Transverse colon (tissue), 4 donors: ENCODE results near the gene USP6. TPM values are rescaled to one million over a fixed set of nuclear protein-coding genes. Genes with fewer than 3 reads are reported as not detected.
"Not testable (repeated sequence)": the region's sequence is repeated elsewhere in the genome, so short reads cannot be mapped to it uniquely, and the experiment has no call there.

Experiments
- DNase-seq: peaks from one replicate; pipeline ENCODE4 v3.0.0-alpha.2; 2019
- H3K27ac ChIP-seq, 4 donors: fragments of 200-600 bp; sonication (generic); 2 replicates each; pipeline ENCODE4 v1.5.1; 2016 to 2018; ENCODE audit warnings: inconsistent platforms in 4 of 4
- H3K27me3 ChIP-seq: fragments of 200-600 bp; sonication (generic); 2 replicates; pipeline ENCODE4 v1.5.1; 2017; ENCODE audit warnings: inconsistent platforms
- H3K36me3 ChIP-seq, 4 donors: fragments of 200-600 bp; sonication (generic); 2 replicates each; pipeline ENCODE4 v1.5.1; 2017 to 2019; ENCODE audit warnings: inconsistent platforms in 4 of 4
- H3K4me1 ChIP-seq, 4 donors: fragments of 200-600 bp; sonication (generic); 2 replicates each; pipeline ENCODE4 v1.5.1; 2017 to 2020; ENCODE audit warnings: inconsistent platforms in 4 of 4
- H3K4me3 ChIP-seq, 4 donors: fragments of 200-600 bp; sonication (generic); 1 replicate in 1 of 4; 2 replicates in 3 of 4; pipeline versions ENCODE4 v1.5.1 to v1.6.1; 2017 to 2019; ENCODE audit warnings: inconsistent platforms in 4 of 4
- H3K9me3 ChIP-seq, 2 donors: fragments of 200-600 bp; sonication (generic); 2 replicates each; pipeline ENCODE4 v1.5.1; 2017 to 2019; ENCODE audit warnings: inconsistent platforms in 2 of 2
- CTCF ChIP-seq, 5 experiments: fragments of 200-600 bp in 3 of 5; fragments of 450-650 bp in 2 of 5; sonication (generic) in 3 of 5; IDR thresholded peaks; 1 replicate in 2 of 5; 2 replicates in 3 of 5; pipeline ENCODE4 v1.5.1; 2016 to 2017; ENCODE audit warnings: antibody characterized with exemption in 5 of 5, inconsistent platforms in 3 of 5, mild to moderate bottlenecking in 2 of 5, moderate library complexity in 1 of 5
- EP300 ChIP-seq: sonication (generic); formaldehyde crosslinking; IDR thresholded peaks from one replicate; pipeline ENCODE4 v1.6.1; 2017; ENCODE audit warnings: antibody characterized with exemption, low read depth
- POLR2A ChIP-seq: fragments of 450-650 bp; IDR thresholded peaks from one replicate; pipeline ENCODE4 v1.6.1; 2016; ENCODE audit warnings: antibody characterized with exemption, mild to moderate bottlenecking, moderate library complexity
- POLR2AphosphoS5 ChIP-seq, 3 donors: sonication (generic); formaldehyde crosslinking; IDR thresholded peaks; one replicate each; pipeline ENCODE4 v1.6.1; 2016; ENCODE audit warnings: antibody characterized with exemption in 3 of 3
- WGBS, 2 donors: methylation state at CpG; one replicate each; pipeline ENCODE4 v1.1.5; 2018; ENCODE audit warnings: low coverage in 1 of 2; 5-methylcytosine and 5-hydroxymethylcytosine counted together
- in situ Hi-C, 4 donors: fragments of 200-750 bp; cut with MboI; loops; one replicate each; pipeline versions ENCODE4 v1.15.0 to v1.15.1; 2017; ENCODE audit warnings: low sequenced_read_pairs in 3 of 4, low pct_ligation_motif_present in 1 of 4, low pct_unique_long_range_greater_than_20kb in 1 of 4
- intact Hi-C: fragments of 100-400 bp; cut with DNase I; formaldehyde crosslinking; loops from one replicate; pipeline ENCODE4 v1.15.1; 2023; ENCODE audit warnings: low total_unique reads
- total RNA-seq, 4 donors: library from RNA; depleted of rRNA; stranded (reverse); fragments of >200 nt; gene quantifications; one replicate each; pipeline ENCODE4 v1.1.0, GENCODE V29; 2016

Gene USP6
- total RNA-seq, 4 donors from 2014 or later, result under 0.01 to 0.82 TPM; not detected in 2

GRCh38 chr17:5126719-5127488 is 11.1 kb downstream of the USP6 start:
- 87 to 96% methylated on average over 8 to 17 of the region's 17 CpGs for WGBS, 2 donors
- Histone ChIP-seq H3K36me3 (no peaks in the 10 kb centered on the region), H3K27ac (no peak overlapping the region), H3K4me1 (peaks cover 0 to 11% (median 7%) of the 10 kb centered on the region in 4 donors), H3K9me3 (no peaks in the 10 kb centered on the region), H3K27me3 (peaks cover 16% of the 10 kb centered on the region), H3K4me3 (no peak overlapping the region)
- no peak for DNase-seq
- intact Hi-C loops (no loop called here), in situ Hi-C loops (no loop called here)
- TF ChIP-seq CTCF (IDR thresholded peaks at IDR 0.05) (no peak), POLR2A (no peak), POLR2AphosphoS5 (IDR thresholded peaks at IDR 0.05) (no peak), EP300 (no peak)

- H3K4me1 ChIP-seq, result peaks cover 0 to 3% (median 1%) of the 10 kb centered on the region in 4 donors
- in situ Hi-C loops, result no loop called here
- intact Hi-C loops, result no loop called here
- no peak for DNase-seq
- WGBS, 2 donors, result 79 to 100% methylated on average over 1 to 2 of the region's 4 CpGs
- peaks cover 6% of the 10 kb centered on the region for H3K27me3 ChIP-seq
- no peaks in the 10 kb centered on the region for H3K9me3 ChIP-seq
- no peak for TF ChIP-seq POLR2AphosphoS5 (IDR thresholded peaks at IDR 0.05)
- no peak for TF ChIP-seq EP300
- TF ChIP-seq CTCF (IDR thresholded peaks at IDR 0.05), result no peak
- TF ChIP-seq POLR2A, result no peak
- H3K4me3 ChIP-seq, result no peak overlapping the region
- H3K27ac ChIP-seq, result no peak overlapping the region
- no peaks in the 10 kb centered on the region for H3K36me3 ChIP-seq
These were observed 12.1 kb downstream of the USP6 start for GRCh38 chr17:5127910-5128309.

- H3K27ac ChIP-seq, H3K4me1 ChIP-seq, H3K36me3 ChIP-seq, H3K9me3 ChIP-seq, in situ Hi-C loops, H3K4me3 ChIP-seq, H3K27me3 ChIP-seq, DNase-seq, intact Hi-C loops: not testable (repeated sequence)
- 65 to 81% methylated on average over 4 to 8 of the region's 8 CpGs for WGBS, 2 donors
These were observed 12.6 kb downstream of the USP6 start for GRCh38 chr17:5128387-5128786.

GRCh38 chr17:5128905-5129535 is 13.2 kb downstream of the USP6 start:
- Histone ChIP-seq H3K27me3 (no peaks in the 10 kb centered on the region), H3K27ac (no peak overlapping the region), H3K4me3 (no peak overlapping the region), H3K4me1 (no peaks in the 10 kb centered on the region), H3K36me3 (no peaks in the 10 kb centered on the region), H3K9me3 (no peaks in the 10 kb centered on the region)
- in situ Hi-C loops, result no loop called here
- no peak for DNase-seq
- intact Hi-C loops, result no loop called here
- 97 to 100% methylated on average over 1 to 11 of the region's 11 CpGs for whole genome bisulfite sequencing, 2 donors
- TF ChIP-seq EP300, result no peak
- no peak for TF ChIP-seq POLR2A
- TF ChIP-seq CTCF (IDR thresholded peaks at IDR 0.05), result no peak
- no peak for TF ChIP-seq POLR2AphosphoS5 (IDR thresholded peaks at IDR 0.05)

GRCh38 chr17:5129770-5130169 is 13.9 kb downstream of the USP6 start:
- 87% methylated on average over 8 of the region's 8 CpGs; no CpG with 5 or more reads in 1 of the 2 donors for WGBS, 2 donors
- H3K36me3 ChIP-seq, H3K27me3 ChIP-seq, in situ Hi-C loops, DNase-seq, H3K4me1 ChIP-seq, H3K9me3 ChIP-seq, H3K27ac ChIP-seq, H3K4me3 ChIP-seq, intact Hi-C loops: not testable (repeated sequence)

- in situ Hi-C loops, H3K4me1 ChIP-seq, H3K27me3 ChIP-seq, H3K36me3 ChIP-seq, H3K9me3 ChIP-seq, DNase-seq, H3K27ac ChIP-seq, H3K4me3 ChIP-seq, intact Hi-C loops: not testable (repeated sequence)
- WGBS, 2 donors, result 91 to 100% methylated on average over 3 to 10 of the region's 10 CpGs
These were observed 14.4 kb downstream of the USP6 start for GRCh38 chr17:5130261-5130660.

GRCh38 chr17:5130687-5131086 is 14.9 kb downstream of the USP6 start:
- 83% methylated on average over 5 of the region's 5 CpGs; no CpG with 5 or more reads in 1 of the 2 donors for WGBS, 2 donors
- in situ Hi-C loops, DNase-seq, H3K4me1 ChIP-seq, H3K36me3 ChIP-seq, intact Hi-C loops, H3K27ac ChIP-seq, H3K27me3 ChIP-seq, H3K4me3 ChIP-seq, H3K9me3 ChIP-seq: not testable (repeated sequence)
